Upper lobe of left lung (tissue), 6 donors: ENCODE results near the gene CACNA1A. TPM values are rescaled to one million over a fixed set of nuclear protein-coding genes. Genes with fewer than 3 reads are reported as not detected.

Source experiments
- ATAC-seq, 2 donors: fragments of 200-7000 bp; cut with Tn5 transposase; one replicate each; pipeline ENCODE4 v1.9.1; 2022; ENCODE audit warnings: mild to moderate bottlenecking in 2 of 2, moderate library complexity in 2 of 2; ENCODE audit not compliant: low FRiP score in 2 of 2
- DNase-seq, 2 donors: peaks; one replicate each; pipeline ENCODE4 v3.0.0-alpha.2; 2019 to 2020
- H3K27ac ChIP-seq, 4 donors: fragments of 200-600 bp; sonication (generic); one replicate each; pipeline ENCODE4 v1.5.1; 2016 to 2019
- H3K27me3 ChIP-seq, 4 donors: fragments of 200-600 bp; sonication (generic); one replicate each; pipeline ENCODE4 v1.5.1; 2017 to 2019
- H3K36me3 ChIP-seq, 4 donors: fragments of 200-600 bp; sonication (generic); one replicate each; pipeline ENCODE4 v1.5.1; 2016 to 2019
- H3K4me1 ChIP-seq, 4 donors: fragments of 200-600 bp; sonication (generic); one replicate each; pipeline ENCODE4 v1.5.1; 2018 to 2019
- H3K4me3 ChIP-seq, 4 donors: fragments of 200-600 bp; sonication (generic); one replicate each; pipeline ENCODE4 v1.5.1; 2017 to 2019; ENCODE audit warnings: mild to moderate bottlenecking in 2 of 4, moderate library complexity in 1 of 4
- H3K9me3 ChIP-seq, 4 donors: fragments of 200-600 bp; sonication (generic); one replicate each; pipeline ENCODE4 v1.5.1; 2018 to 2019
- EP300 ChIP-seq, 4 donors: sonication (generic); formaldehyde crosslinking; IDR thresholded peaks; one replicate each; pipeline ENCODE4 v1.5.1; 2017; ENCODE audit warnings: antibody characterized with exemption in 4 of 4, control low read depth in 2 of 4
- POLR2A ChIP-seq, 4 donors: fragments of 450-650 bp; IDR thresholded peaks; one replicate each; pipeline ENCODE4 v1.5.1; 2016 to 2017; ENCODE audit warnings: antibody characterized with exemption in 4 of 4, mild to moderate bottlenecking in 2 of 4
- POLR2AphosphoS5 ChIP-seq, 2 donors: sonication (generic); formaldehyde crosslinking; IDR thresholded peaks; one replicate each; pipeline ENCODE4 v1.5.1; 2017; ENCODE audit warnings: antibody characterized with exemption in 2 of 2
- WGBS, 2 donors: methylation state at CpG; one replicate each; pipeline ENCODE4 v1.1.5; 2017 to 2018; 5-methylcytosine and 5-hydroxymethylcytosine counted together
- total RNA-seq, 6 donors: library from RNA; depleted of rRNA in 4 of 6; stranded (reverse); fragments of >200 nt in 4 of 6; gene quantifications; one replicate each; pipeline versions ENCODE4 v1.1.0 to v1.2.1, GENCODE V29; 2016 to 2021
- TF ChIP-seq, protein P1 (sequence below), 6 experiments: fragments of 450-650 bp in 4 of 6; fragments of 200-600 bp in 2 of 6; sonication (generic) in 2 of 6; IDR thresholded peaks; one replicate each; pipeline ENCODE4 v1.5.1; 2016 to 2019; ENCODE audit warnings: antibody characterized with exemption in 6 of 6
- donor health status: DM: no; HTN: no; CAD: no; lungs with moderate emphysema.
- donor health status: DM: no; HTN: yes; CAD: no; lungs with severe emphysema.

The CACNA1A gene
- total RNA-seq, 6 donors from 2014 or later = 0.29 to 0.69 (median 0.67) TPM; not detected in 1

DNA sequence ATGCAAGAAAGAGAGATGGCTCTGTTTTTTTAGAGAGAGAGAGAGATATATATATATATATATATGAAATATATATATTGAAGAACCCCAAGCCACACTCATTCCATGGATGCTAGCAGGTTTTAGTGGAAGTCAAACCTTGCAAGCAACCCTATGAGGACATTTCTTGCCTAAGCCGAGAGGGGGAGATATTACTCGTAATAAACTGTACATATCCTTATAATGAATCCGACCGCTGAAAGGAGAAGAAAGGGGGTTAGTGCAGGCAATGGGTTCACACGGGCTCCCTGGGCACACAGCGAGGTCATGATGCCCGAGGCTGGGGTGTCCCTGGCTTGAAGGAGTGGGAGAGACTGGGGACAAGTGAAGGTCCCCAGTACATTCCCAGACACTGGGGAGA is 277.7 kb downstream of the CACNA1A start:
- ATAC-seq (no peak), DNase-seq (no peak)
- H3K36me3 ChIP-seq = no peaks in the 10 kb centered on the region
- no peak overlapping the region for H3K4me3 ChIP-seq
- TF ChIP-seq EP300 (IDR thresholded peaks at IDR 0.05) (no peak), POLR2A (IDR thresholded peaks at IDR 0.05) (no peak), POLR2AphosphoS5 (IDR thresholded peaks at IDR 0.05) (no peak)
- TF ChIP-seq, protein P1, sequence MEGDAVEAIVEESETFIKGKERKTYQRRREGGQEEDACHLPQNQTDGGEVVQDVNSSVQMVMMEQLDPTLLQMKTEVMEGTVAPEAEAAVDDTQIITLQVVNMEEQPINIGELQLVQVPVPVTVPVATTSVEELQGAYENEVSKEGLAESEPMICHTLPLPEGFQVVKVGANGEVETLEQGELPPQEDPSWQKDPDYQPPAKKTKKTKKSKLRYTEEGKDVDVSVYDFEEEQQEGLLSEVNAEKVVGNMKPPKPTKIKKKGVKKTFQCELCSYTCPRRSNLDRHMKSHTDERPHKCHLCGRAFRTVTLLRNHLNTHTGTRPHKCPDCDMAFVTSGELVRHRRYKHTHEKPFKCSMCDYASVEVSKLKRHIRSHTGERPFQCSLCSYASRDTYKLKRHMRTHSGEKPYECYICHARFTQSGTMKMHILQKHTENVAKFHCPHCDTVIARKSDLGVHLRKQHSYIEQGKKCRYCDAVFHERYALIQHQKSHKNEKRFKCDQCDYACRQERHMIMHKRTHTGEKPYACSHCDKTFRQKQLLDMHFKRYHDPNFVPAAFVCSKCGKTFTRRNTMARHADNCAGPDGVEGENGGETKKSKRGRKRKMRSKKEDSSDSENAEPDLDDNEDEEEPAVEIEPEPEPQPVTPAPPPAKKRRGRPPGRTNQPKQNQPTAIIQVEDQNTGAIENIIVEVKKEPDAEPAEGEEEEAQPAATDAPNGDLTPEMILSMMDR (IDR thresholded peaks at IDR 0.05) = no peak
- no peaks in the 10 kb centered on the region for H3K27me3 ChIP-seq
- no peaks in the 10 kb centered on the region for H3K9me3 ChIP-seq
- H3K27ac ChIP-seq = no peak overlapping the region
- H3K4me1 ChIP-seq = peaks cover 0 to 4% (median 0%) of the 10 kb centered on the region in 4 donors
- 86% methylated on average over 7 of the region's 7 CpGs for WGBS, 2 donors

DNA sequence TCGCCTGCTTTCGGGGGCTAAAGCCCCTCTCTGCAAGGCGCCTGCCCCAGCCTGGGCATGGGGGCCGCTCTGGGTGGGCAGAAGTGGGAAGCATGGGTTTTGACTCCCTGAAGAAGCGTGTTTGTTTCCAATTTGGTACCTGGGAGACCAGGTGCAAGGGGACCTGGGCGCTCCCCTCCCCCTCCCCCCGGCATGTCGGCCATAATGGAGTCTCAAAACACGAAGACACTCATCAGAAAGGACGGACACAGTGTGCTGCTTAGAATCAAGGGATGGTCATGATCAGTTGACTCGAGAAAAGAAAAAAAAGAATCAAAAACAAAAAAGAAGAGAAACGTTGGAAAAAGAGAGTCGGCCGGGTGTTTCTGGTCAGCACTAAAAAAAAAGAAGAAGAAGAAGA is 279.3 kb downstream of the CACNA1A start:
- H3K4me1 ChIP-seq = peaks cover 0 to 4% (median 0%) of the 10 kb centered on the region in 4 donors
- H3K27ac ChIP-seq = no peak overlapping the region
- no peaks in the 10 kb centered on the region for H3K27me3 ChIP-seq
- H3K4me3 ChIP-seq = no peak overlapping the region
- H3K36me3 ChIP-seq = no peaks in the 10 kb centered on the region
- no peaks in the 10 kb centered on the region for H3K9me3 ChIP-seq
- DNase-seq = no peak
- no peak for ATAC-seq
- WGBS, 2 donors = 75 to 78% methylated on average over 9 to 14 of the region's 14 CpGs
- TF ChIP-seq, protein P1 (IDR thresholded peaks at IDR 0.05) = no peak

DNA sequence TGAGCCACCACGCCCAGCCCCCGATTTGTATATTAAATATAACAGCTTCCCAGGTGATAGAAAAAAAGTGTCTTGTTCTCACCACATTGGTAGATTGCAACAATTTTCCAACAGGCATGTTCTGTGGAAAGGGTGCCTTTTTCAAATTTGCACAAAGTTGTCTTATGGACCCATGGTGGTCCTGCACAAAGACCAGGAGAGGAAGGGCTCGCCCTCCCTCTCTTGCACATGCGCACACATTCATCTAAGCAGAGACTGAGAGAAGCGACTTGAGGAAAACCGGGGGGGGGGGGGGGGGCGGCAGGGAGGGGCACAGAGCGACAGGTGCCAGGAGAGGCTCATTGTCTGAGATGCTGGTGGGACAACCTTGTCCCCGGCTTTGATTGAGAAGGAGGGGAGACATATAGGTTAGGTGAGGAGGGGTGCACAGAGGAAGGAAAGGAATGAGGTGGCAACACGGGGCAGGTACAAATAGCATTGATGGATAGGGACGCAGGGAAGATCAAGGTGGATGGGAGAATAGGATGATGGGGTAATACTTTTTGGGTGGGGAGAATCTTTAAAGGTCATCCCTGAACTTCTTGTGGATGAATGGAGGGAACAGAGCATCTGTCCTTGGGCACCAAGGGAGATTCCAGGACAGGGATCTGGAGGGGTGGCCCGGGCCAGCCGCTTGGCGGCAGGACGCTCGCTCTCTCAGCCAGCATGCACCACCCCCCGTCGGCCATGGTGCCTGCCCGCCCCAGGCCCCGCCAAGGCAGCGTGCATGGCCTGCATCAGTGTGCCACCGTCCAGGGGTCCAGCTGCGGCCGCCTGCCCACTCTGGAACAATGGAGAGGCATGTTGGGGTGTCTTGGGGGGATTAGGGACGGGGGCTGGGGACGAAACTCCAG is 280.1 kb downstream of the CACNA1A start:
- 80 to 83% methylated on average over 20 to 21 of the region's 26 CpGs for WGBS, 2 donors
- Histone ChIP-seq H3K27me3 (no peaks in the 10 kb centered on the region), H3K4me3 (no peak overlapping the region), H3K36me3 (no peaks in the 10 kb centered on the region), H3K4me1 (no peaks in the 10 kb centered on the region), H3K9me3 (no peaks in the 10 kb centered on the region), H3K27ac (no peak overlapping the region)
- TF ChIP-seq, protein P1 (IDR thresholded peaks at IDR 0.05) = no peak
- TF ChIP-seq EP300 (IDR thresholded peaks at IDR 0.05) (no peak), POLR2AphosphoS5 (IDR thresholded peaks at IDR 0.05) (no peak), POLR2A (IDR thresholded peaks at IDR 0.05) (no peak)
- DNase-seq = peak in 1 of 2 donors; percentile 77
- peak in 1 of 2 donors; percentile 8 for ATAC-seq

DNA sequence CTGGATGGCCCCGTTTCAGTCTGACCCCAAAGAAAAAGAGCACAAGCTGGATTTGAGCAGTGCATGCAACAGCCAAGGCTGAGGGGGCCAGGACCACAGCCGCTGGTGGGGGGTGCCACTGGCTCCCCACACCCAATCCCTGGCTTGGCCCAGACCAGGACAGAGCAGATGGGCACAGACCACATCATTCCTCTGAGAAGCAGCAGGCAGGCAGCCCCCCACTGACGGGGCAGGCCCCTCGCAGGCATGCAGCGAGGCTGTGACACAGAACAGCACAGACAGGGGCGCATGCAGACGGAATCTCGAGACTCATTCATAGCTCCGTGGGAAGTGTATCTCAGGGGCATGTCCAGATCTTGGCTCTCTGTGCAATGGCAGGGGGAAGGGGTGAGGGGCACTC is 281.2 kb downstream of the CACNA1A start:
- ATAC-seq = no peak
- peak in 1 of 2 donors; percentile 64 for DNase-seq
- no peaks in the 10 kb centered on the region for H3K27me3 ChIP-seq
- peaks cover 0 to 3% (median 0%) of the 10 kb centered on the region in 4 donors for H3K9me3 ChIP-seq
- no peak overlapping the region for H3K27ac ChIP-seq
- TF ChIP-seq POLR2A (IDR thresholded peaks at IDR 0.05) (no peak), EP300 (IDR thresholded peaks at IDR 0.05) (no peak), POLR2AphosphoS5 (IDR thresholded peaks at IDR 0.05) (no peak)
- TF ChIP-seq, protein P1 (IDR thresholded peaks at IDR 0.05) = no peak
- 50 to 79% methylated on average over 1 to 9 of the region's 9 CpGs for whole genome bisulfite sequencing, 2 donors
- H3K4me1 ChIP-seq = no peaks in the 10 kb centered on the region
- H3K36me3 ChIP-seq = no peaks in the 10 kb centered on the region
- H3K4me3 ChIP-seq = no peak overlapping the region

DNA sequence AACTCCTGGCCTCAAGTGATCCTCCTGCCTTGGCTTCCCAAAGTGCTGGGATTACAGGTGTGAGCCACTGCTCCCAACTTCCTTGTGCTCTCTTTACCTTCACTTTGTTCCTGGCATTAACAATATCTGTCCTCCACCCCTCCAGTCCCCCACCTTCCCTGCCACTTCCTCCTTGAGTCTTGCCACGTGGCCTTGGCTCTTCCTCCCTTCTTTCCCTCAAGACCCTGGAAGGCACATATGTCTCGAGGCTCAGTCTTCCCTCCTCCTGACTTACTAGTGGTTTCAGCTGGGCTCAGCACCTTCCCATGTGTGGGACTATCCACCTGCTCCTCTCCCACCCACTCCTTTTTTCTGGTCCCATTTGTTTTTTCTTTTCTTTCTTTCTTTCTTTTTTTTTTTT is 285.4 kb downstream of the CACNA1A start:
- H3K9me3 ChIP-seq = peaks cover 0 to 3% (median 0%) of the 10 kb centered on the region in 4 donors
- H3K4me1 ChIP-seq = no peaks in the 10 kb centered on the region
- no peak overlapping the region for H3K27ac ChIP-seq
- no peak for DNase-seq
- H3K4me3 ChIP-seq = no peak overlapping the region
- WGBS, 2 donors = 44 to 51% methylated on average over 2 of the region's 2 CpGs
- H3K27me3 ChIP-seq = no peaks in the 10 kb centered on the region
- TF ChIP-seq POLR2A (IDR thresholded peaks at IDR 0.05) (no peak), EP300 (IDR thresholded peaks at IDR 0.05) (no peak), POLR2AphosphoS5 (IDR thresholded peaks at IDR 0.05) (no peak)
- TF ChIP-seq, protein P1 (IDR thresholded peaks at IDR 0.05) = no peak
- H3K36me3 ChIP-seq = no peaks in the 10 kb centered on the region
- ATAC-seq = no peak
